Measurements from ENCODE around the gene SNX11.
A peak's percentile ranks its signal among the peaks of the same experiment; 100 is the strongest.

The SNX11 gene

GRCh38 chr17:48162306-48162934 is 54.9 kb downstream of the SNX11 start:
- no peaks in the 10 kb centered on the region for H3K79me2 ChIP-seq (ENCODE audit: control insufficient read depth, insufficient read depth, low read length, unreplicated experiment)
- H3K4me1 ChIP-seq (ENCODE audit: control insufficient read depth, insufficient read depth, low read length, unreplicated experiment), result no peaks in the 10 kb centered on the region
- H3K27me3 ChIP-seq (ENCODE audit: insufficient read depth, low read length), result peaks cover 30% of the 10 kb centered on the region
- no peak overlapping the region for H3K4me3 ChIP-seq (ENCODE audit: low read depth, low read length)
- no peaks in the 10 kb centered on the region for H3K36me3 ChIP-seq (ENCODE audit: insufficient read depth, low read length)
- H2AFZ ChIP-seq (ENCODE audit: low read length, unreplicated experiment), result peak overlapping the region; percentile 5
- no peak overlapping the region for H3K27ac ChIP-seq (ENCODE audit: low read depth, low read length)

- Histone ChIP-seq H2AFZ (ENCODE audit: low read length, unreplicated experiment) (peak overlapping the region; percentile 5), H3K27ac (ENCODE audit: low read depth, low read length) (no peak overlapping the region), H3K4me1 (ENCODE audit: control insufficient read depth, insufficient read depth, low read length, unreplicated experiment) (no peaks in the 10 kb centered on the region), H3K4me3 (ENCODE audit: low read depth, low read length) (0 out of 2 replicates have a peak overlapping the region, but pooled peaks have one; percentile 10), H3K36me3 (ENCODE audit: insufficient read depth, low read length) (no peaks in the 10 kb centered on the region), H3K27me3 (ENCODE audit: insufficient read depth, low read length) (peaks cover 37% of the 10 kb centered on the region), H3K79me2 (ENCODE audit: control insufficient read depth, insufficient read depth, low read length, unreplicated experiment) (no peaks in the 10 kb centered on the region)
Observed at GRCh38 chr17:48162946-48163506, 55.5 kb downstream of the SNX11 start.

DNA sequence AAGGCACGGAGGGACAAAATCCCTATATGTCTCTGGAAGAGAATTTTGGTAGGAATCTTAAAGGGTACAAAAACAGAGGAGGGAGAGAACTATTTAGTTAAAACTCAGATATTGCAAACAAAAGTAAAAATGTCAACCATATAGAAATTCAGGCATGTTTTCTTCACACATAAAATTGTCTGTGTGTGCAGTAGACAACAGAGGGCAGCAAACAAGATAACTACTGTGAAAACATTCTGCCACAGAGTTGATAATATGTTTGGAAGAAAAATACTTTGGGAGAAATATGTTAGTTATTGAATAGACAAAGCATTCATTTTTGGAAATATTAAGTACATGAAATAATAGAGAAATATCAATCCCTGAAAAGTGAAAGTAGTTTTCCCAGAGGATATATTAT is 56.2 kb downstream of the SNX11 start:
- H3K27me3 ChIP-seq (ENCODE audit: insufficient read depth, low read length), result peaks cover 44% of the 10 kb centered on the region
- H3K36me3 ChIP-seq (ENCODE audit: insufficient read depth, low read length), result no peaks in the 10 kb centered on the region
- H2AFZ ChIP-seq (ENCODE audit: low read length, unreplicated experiment), result no peak overlapping the region
- H3K79me2 ChIP-seq (ENCODE audit: control insufficient read depth, insufficient read depth, low read length, unreplicated experiment), result no peaks in the 10 kb centered on the region
- H3K27ac ChIP-seq (ENCODE audit: low read depth, low read length), result no peak overlapping the region
- no peak overlapping the region for H3K4me3 ChIP-seq (ENCODE audit: low read depth, low read length)
- no peaks in the 10 kb centered on the region for H3K4me1 ChIP-seq (ENCODE audit: control insufficient read depth, insufficient read depth, low read length, unreplicated experiment)

GRCh38 chr17:48169926-48170325 is 62.4 kb downstream of the SNX11 start:
- Histone ChIP-seq H3K4me3 (ENCODE audit: low read depth, low read length) (no peak overlapping the region), H3K27ac (ENCODE audit: low read depth, low read length) (no peak overlapping the region), H3K36me3 (ENCODE audit: insufficient read depth, low read length) (no peaks in the 10 kb centered on the region), H2AFZ (ENCODE audit: low read length, unreplicated experiment) (no peak overlapping the region), H3K79me2 (ENCODE audit: control insufficient read depth, insufficient read depth, low read length, unreplicated experiment) (no peaks in the 10 kb centered on the region), H3K27me3 (ENCODE audit: insufficient read depth, low read length) (peaks cover 79% of the 10 kb centered on the region), H3K4me1 (ENCODE audit: control insufficient read depth, insufficient read depth, low read length, unreplicated experiment) (no peaks in the 10 kb centered on the region)
